Natural killer cell (primary cell): ENCODE results near the gene KANK4. TPM values are rescaled to one million over a fixed set of nuclear protein-coding genes. Genes with fewer than 3 reads are reported as not detected.

Experiments used
- ATAC-seq, 3 donors: fragments of 150-1000 bp in 2 of 3; fragments of 200-7000 bp in 1 of 3; cut with Tn5 transposase; 1 replicate in 1 of 3; 2 replicates in 2 of 3; pipeline ENCODE4 v1.10.0; 2021; ENCODE audit warnings: mild to moderate bottlenecking in 2 of 3, moderate library complexity in 2 of 3
- DNase-seq, 2 donors: peaks; one replicate each; pipeline versions ENCODE4 v3.0.0 to v3.0.0-alpha.2; 2013 to 2021; ENCODE audit warnings: mixed read lengths in 1 of 2
- H3K27ac ChIP-seq: one replicate; pipeline ENCODE4 v1.5.1; 2013; ENCODE audit warnings: mild to moderate bottlenecking, low read length
- H3K27me3 ChIP-seq: one replicate; pipeline ENCODE4 v1.6.1; 2013; ENCODE audit warnings: low read length; ENCODE audit not compliant: control insufficient read depth, insufficient read depth
- H3K36me3 ChIP-seq: one replicate; pipeline ENCODE4 v1.6.1; 2013; ENCODE audit warnings: low read length; ENCODE audit not compliant: control insufficient read depth, insufficient read depth
- H3K4me1 ChIP-seq: one replicate; pipeline ENCODE4 v1.6.1; 2013; ENCODE audit warnings: low read length; ENCODE audit not compliant: control insufficient read depth, insufficient read depth
- H3K4me3 ChIP-seq: one replicate; pipeline ENCODE4 v1.5.1; 2013; ENCODE audit warnings: low read length
- H3K9me3 ChIP-seq: one replicate; pipeline ENCODE4 v1.6.1; 2013; ENCODE audit warnings: low read length; ENCODE audit not compliant: control insufficient read depth, insufficient read depth
- H3K27ac Mint-ChIP-seq, 2 donors: one replicate each; pipeline ENCODE4 v1.8.0; 2022; ENCODE audit warnings: mild to moderate bottlenecking in 2 of 2, mixed read lengths in 2 of 2, moderate library complexity in 1 of 2
- H3K27me3 Mint-ChIP-seq, 2 donors: one replicate each; pipeline ENCODE4 v1.8.0; 2022; ENCODE audit warnings: low read depth in 2 of 2, mixed read lengths in 2 of 2
- H3K36me3 Mint-ChIP-seq: one replicate; pipeline ENCODE4 v1.8.0; 2022; ENCODE audit warnings: mixed read lengths
- H3K4me1 Mint-ChIP-seq, 2 donors: one replicate each; pipeline ENCODE4 v1.8.0; 2022; ENCODE audit warnings: mixed read lengths in 2 of 2
- H3K4me3 Mint-ChIP-seq: one replicate; pipeline ENCODE4 v1.8.0; 2022; ENCODE audit warnings: mild to moderate bottlenecking, moderate library complexity, mixed read lengths
- H3K9me3 Mint-ChIP-seq, 2 donors: one replicate each; pipeline ENCODE4 v1.8.0; 2022; ENCODE audit warnings: mixed read lengths in 2 of 2
- WGBS: methylation state at CpG from one replicate; pipeline ENCODE4 v1.1.7; 2013; ENCODE audit warnings: missing lambda C conversion rate; ENCODE audit not compliant: insufficient coverage; 5-methylcytosine and 5-hydroxymethylcytosine counted together
- intact Hi-C: fragments of 100-400 bp; cut with micrococcal nuclease; formaldehyde crosslinking; loops from one replicate; pipeline ENCODE4 v1.14.2; 2022
- total RNA-seq, 4 donors: library from RNA; stranded (reverse); fragments of 120-200 nt in 1 of 4; gene quantifications; one replicate each; pipeline versions ENCODE4 v1.2.3 to v1.2.4, GENCODE V29; 2013 to 2022
- TF ChIP-seq, protein P1 (sequence below): fragments of 200-600 bp; IDR thresholded peaks from one replicate; pipeline ENCODE4 v1.8.0; 2022; ENCODE audit warnings: antibody characterized with exemption

The KANK4 gene
- total RNA-seq, 3 donors from 2014 or later (not counting 1 experiment from before 2014, with no cell fraction given) = not detected

GRCh38 chr1:62207187-62207586 is 112.0 kb downstream of the KANK4 start:
- Mint-ChIP-seq H3K27ac (no peak overlapping the region), H3K4me1 (no peaks in the 10 kb centered on the region), H3K27me3 (peaks cover 2 to 8% of the 10 kb centered on the region in 2 donors), H3K9me3 (peaks cover 8 to 10% of the 10 kb centered on the region in 2 donors), H3K36me3 (peaks cover 10% of the 10 kb centered on the region), H3K4me3 (no peak overlapping the region)
- no peak overlapping the region for H3K4me3 ChIP-seq
- no peaks in the 10 kb centered on the region for H3K27me3 ChIP-seq
- H3K9me3 ChIP-seq = no peaks in the 10 kb centered on the region
- no peak for ATAC-seq
- 98% methylated on average over 2 of the region's 2 CpGs for WGBS
- no peaks in the 10 kb centered on the region for H3K4me1 ChIP-seq
- intact Hi-C loops = no loop called here
- no peak for DNase-seq
- TF ChIP-seq, protein P1, sequence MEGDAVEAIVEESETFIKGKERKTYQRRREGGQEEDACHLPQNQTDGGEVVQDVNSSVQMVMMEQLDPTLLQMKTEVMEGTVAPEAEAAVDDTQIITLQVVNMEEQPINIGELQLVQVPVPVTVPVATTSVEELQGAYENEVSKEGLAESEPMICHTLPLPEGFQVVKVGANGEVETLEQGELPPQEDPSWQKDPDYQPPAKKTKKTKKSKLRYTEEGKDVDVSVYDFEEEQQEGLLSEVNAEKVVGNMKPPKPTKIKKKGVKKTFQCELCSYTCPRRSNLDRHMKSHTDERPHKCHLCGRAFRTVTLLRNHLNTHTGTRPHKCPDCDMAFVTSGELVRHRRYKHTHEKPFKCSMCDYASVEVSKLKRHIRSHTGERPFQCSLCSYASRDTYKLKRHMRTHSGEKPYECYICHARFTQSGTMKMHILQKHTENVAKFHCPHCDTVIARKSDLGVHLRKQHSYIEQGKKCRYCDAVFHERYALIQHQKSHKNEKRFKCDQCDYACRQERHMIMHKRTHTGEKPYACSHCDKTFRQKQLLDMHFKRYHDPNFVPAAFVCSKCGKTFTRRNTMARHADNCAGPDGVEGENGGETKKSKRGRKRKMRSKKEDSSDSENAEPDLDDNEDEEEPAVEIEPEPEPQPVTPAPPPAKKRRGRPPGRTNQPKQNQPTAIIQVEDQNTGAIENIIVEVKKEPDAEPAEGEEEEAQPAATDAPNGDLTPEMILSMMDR = no peak
- no peak overlapping the region for H3K27ac ChIP-seq
- no peaks in the 10 kb centered on the region for H3K36me3 ChIP-seq

- Histone ChIP-seq H3K4me3 (no peak overlapping the region), H3K4me1 (no peaks in the 10 kb centered on the region), H3K27me3 (peaks cover 3% of the 10 kb centered on the region), H3K9me3 (no peaks in the 10 kb centered on the region), H3K36me3 (no peaks in the 10 kb centered on the region), H3K27ac (no peak overlapping the region)
- no peak for ATAC-seq
- no peaks in the 10 kb centered on the region for H3K9me3 Mint-ChIP-seq
- no peak overlapping the region for H3K27ac Mint-ChIP-seq
- peaks cover 0 to 6% of the 10 kb centered on the region in 2 donors for H3K4me1 Mint-ChIP-seq
- peaks cover 17 to 18% of the 10 kb centered on the region in 2 donors for H3K27me3 Mint-ChIP-seq
- DNase-seq = no peak
- H3K36me3 Mint-ChIP-seq = no peaks in the 10 kb centered on the region
- no peak overlapping the region for H3K4me3 Mint-ChIP-seq
- intact Hi-C loops = no loop called here
- 43% methylated on average over 3 of the region's 3 CpGs for WGBS
- TF ChIP-seq, protein P1 = no peak
Observed at GRCh38 chr1:62198781-62199125, 120.5 kb downstream of the KANK4 start.

DNA sequence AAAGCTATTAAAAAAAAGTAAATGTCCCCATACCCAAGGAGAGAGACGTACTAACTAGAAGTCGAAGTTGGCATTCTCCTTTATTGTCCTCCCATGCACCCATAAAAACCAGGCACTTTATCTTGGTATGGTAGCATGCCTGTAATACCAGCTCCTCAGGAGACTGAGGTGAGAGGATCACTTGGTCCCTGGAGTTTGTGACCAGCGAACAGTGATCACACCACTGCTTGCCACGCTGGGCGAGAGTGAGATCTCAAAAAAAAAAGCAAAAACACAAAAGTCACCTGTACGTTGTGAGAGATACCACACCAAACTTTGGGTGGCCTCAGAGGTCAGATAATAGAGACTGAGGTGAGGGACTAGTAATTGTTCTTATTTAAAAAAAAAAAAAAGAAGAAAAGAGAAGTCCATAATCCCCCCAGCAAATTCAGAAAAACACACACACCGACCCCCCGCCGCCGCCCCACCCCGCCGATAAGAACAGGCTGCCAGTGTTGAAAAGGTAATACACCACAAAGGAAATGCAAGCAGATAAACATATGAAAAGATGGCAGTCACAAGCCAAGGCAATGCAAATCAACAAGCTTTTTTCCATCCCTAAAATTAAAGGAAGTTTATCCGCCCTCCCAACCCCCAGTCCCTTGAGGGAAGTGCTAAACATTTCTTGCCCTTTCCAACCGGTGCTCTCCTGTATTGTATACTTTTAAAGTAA is 121.0 kb downstream of the KANK4 start:
- DNase-seq (no peak), ATAC-seq (no peak)
- H3K4me3 ChIP-seq = no peak overlapping the region
- Mint-ChIP-seq H3K36me3 (no peaks in the 10 kb centered on the region), H3K4me1 (peaks cover 0 to 6% of the 10 kb centered on the region in 2 donors), H3K9me3 (no peaks in the 10 kb centered on the region), H3K27ac (no peak overlapping the region), H3K27me3 (peaks cover 22% of the 10 kb centered on the region in 2 donors), H3K4me3 (no peak overlapping the region)
- intact Hi-C loops = no loop called here
- TF ChIP-seq, protein P1 = no peak
- H3K4me1 ChIP-seq = no peaks in the 10 kb centered on the region
- no peaks in the 10 kb centered on the region for H3K9me3 ChIP-seq
- peaks cover 3% of the 10 kb centered on the region for H3K27me3 ChIP-seq
- 32% methylated on average over 12 of the region's 14 CpGs for WGBS
- no peaks in the 10 kb centered on the region for H3K36me3 ChIP-seq
- H3K27ac ChIP-seq = no peak overlapping the region
